DOHH2 (cell line): ENCODE data around the gene LRRC8D.

Experiments used
- EZH2phosphoT487 ChIP-seq: fragments of 200-600 bp; sonication (generic); IDR thresholded peaks from 2 replicates; pipeline ENCODE4 v1.6.1; 2017; ENCODE audit warnings: borderline replicate concordance, mild to moderate bottlenecking, antibody characterized with exemption, low read length, moderate library complexity, mixed read lengths
- TF ChIP-seq, protein P1 (sequence below): fragments of 200-600 bp; sonication (generic); IDR thresholded peaks from one replicate; pipeline ENCODE4 v1.5.1; 2014; ENCODE audit warnings: antibody characterized with exemption, mild to moderate bottlenecking, low read depth, low read length; ENCODE audit not compliant: poor library complexity, severe bottlenecking

DNA sequence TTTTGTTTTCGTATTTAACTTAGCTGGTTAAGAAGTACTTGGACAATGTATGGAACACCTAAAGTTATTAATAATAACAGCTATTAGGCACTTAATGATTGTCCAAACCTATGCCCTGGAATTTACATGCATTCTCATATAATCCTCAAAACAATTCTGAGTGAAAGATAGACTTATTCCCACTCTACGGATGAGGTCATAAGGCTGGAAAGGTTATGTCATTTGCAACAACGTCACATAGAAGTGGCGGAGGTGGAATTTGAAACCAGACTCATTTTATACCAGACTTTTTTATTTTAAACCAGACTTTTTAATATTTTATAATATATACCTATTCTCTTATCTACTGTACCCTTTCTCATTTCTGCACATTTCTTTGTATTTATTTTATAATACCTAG is 8.4 kb downstream of the LRRC8D start:
- no peak for TF ChIP-seq EZH2phosphoT487
- TF ChIP-seq, protein P1, sequence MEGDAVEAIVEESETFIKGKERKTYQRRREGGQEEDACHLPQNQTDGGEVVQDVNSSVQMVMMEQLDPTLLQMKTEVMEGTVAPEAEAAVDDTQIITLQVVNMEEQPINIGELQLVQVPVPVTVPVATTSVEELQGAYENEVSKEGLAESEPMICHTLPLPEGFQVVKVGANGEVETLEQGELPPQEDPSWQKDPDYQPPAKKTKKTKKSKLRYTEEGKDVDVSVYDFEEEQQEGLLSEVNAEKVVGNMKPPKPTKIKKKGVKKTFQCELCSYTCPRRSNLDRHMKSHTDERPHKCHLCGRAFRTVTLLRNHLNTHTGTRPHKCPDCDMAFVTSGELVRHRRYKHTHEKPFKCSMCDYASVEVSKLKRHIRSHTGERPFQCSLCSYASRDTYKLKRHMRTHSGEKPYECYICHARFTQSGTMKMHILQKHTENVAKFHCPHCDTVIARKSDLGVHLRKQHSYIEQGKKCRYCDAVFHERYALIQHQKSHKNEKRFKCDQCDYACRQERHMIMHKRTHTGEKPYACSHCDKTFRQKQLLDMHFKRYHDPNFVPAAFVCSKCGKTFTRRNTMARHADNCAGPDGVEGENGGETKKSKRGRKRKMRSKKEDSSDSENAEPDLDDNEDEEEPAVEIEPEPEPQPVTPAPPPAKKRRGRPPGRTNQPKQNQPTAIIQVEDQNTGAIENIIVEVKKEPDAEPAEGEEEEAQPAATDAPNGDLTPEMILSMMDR, result no peak
